VCaP (cell line): ENCODE results near the gene COQ8B.

Experiments used
- H3K27ac ChIP-seq: fragments of 450-650 bp; 2 replicates; pipeline ENCODE4 v1.5.1; 2017
- TF ChIP-seq, protein P1 (sequence below): fragments of 450-650 bp; conservative IDR thresholded peaks from 2 replicates; pipeline ENCODE4 v1.5.1; 2017; ENCODE audit warnings: mild to moderate bottlenecking, moderate library complexity

Gene COQ8B

DNA sequence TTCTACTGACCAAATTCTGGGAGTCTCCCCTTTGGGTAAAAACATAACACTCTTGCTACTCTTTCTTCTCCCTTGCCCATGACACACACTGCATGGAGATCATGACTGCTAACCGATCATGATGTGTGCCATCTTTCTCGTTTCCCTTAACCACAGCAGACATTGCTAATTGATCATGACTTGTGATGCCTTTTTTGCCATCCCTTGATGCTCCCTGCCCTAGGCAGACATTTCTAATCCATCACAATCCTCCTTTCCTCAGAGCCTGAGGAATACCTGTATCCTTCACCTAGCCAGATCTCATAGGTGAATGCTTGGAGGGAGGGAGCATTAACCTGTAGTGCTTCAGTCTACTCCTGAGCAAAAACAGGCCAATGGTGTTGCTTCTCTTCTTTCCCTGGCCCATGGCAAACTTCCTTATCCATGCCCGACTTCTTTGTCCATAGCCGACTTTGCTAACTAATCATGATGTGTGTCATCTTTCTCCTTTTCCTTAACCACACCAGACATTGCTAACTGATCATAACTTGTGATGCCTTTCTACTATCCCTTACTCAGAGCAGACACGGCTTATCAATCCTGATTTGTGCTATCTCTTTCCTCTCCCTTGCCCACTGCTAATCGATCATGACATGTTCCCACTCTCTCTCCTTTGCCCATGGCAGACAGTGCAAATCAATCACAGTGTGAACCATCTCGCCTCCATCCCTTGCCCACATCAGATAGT, 44.0 kb downstream of the COQ8B start:
- H3K27ac ChIP-seq, result no peak overlapping the region
- TF ChIP-seq, protein P1, sequence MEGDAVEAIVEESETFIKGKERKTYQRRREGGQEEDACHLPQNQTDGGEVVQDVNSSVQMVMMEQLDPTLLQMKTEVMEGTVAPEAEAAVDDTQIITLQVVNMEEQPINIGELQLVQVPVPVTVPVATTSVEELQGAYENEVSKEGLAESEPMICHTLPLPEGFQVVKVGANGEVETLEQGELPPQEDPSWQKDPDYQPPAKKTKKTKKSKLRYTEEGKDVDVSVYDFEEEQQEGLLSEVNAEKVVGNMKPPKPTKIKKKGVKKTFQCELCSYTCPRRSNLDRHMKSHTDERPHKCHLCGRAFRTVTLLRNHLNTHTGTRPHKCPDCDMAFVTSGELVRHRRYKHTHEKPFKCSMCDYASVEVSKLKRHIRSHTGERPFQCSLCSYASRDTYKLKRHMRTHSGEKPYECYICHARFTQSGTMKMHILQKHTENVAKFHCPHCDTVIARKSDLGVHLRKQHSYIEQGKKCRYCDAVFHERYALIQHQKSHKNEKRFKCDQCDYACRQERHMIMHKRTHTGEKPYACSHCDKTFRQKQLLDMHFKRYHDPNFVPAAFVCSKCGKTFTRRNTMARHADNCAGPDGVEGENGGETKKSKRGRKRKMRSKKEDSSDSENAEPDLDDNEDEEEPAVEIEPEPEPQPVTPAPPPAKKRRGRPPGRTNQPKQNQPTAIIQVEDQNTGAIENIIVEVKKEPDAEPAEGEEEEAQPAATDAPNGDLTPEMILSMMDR, result no peak

DNA sequence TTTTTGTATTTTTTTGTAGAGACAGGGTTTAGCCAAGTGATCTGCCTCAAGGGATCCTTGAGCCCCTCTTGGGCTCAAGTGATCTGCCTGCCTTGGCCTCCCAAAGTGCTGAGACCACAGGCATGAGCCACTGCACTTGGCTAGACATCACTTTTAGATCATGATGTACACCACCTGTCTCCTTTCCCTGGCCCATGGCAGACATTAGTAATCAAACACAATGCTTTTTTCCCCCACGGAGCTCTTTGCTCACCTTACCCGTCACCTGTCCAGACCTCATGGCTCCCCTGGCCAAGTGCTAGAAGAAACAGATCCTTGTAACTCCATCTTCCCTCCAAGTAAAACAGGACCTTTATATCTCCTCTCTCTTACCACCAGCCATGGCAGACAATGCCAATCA, 44.6 kb downstream of the COQ8B start:
- no peak overlapping the region for H3K27ac ChIP-seq

GRCh38 chr19:40671404-40671803, 45.3 kb downstream of the COQ8B start:
- H3K27ac ChIP-seq, result no peak overlapping the region
- TF ChIP-seq, protein P1, result no peak

More for the DNA sequence above, 44.6 kb downstream of the COQ8B start:
- TF ChIP-seq, protein P1, result no peak

DNA sequence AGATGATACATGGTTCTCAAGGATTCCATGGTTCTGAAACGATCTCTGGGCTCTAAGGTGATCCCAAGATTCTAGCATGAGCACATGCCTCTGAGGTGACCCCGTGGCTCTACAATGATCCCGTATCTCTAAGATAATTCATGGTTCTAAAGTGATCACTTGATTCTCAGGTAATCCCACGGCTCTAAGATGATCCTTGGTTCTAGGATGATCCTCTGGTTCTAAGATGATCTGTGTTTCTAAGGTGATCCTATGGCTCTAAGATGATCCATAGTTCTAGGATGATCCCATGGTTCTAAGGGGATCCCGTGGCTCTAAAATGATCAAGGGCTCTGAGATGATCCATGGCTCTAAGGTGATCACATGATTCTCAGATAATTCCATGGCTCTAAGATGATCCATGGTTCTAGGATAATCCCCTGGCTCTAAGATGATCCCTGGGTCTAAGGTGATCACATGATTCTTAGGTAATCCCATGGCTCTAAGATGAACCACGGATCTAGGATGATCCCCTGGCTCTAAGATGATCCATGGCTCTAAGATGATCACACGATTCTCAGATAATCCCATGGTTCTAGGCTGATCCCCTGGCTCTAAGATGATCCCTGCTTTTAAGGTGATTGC, 47.6 kb downstream of the COQ8B start:
- TF ChIP-seq, protein P1, result no peak
- H3K27ac ChIP-seq, result no peak overlapping the region

DNA sequence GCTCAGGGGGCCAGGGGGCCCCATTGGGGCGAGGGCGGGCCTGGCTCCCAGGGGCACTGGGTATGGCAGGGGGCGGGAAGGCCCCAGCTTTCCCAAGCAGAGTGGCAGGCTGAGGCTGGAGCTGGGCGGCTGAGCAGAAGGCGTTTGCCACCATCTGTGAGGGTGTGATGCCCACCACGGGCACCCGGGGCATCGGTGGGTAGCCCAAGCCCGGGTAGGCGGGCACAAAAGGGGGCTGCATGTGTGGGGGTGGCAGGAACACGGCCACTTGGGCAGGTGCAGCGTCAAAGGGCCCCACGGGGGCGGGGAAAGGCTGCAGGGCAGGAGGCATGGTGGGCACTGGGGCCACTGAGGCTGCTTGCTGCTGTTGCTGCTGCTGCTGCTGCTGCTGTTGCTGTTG, 49.1 kb downstream of the COQ8B start:
- TF ChIP-seq, protein P1, result no peak
- H3K27ac ChIP-seq, result no peak overlapping the region

DNA sequence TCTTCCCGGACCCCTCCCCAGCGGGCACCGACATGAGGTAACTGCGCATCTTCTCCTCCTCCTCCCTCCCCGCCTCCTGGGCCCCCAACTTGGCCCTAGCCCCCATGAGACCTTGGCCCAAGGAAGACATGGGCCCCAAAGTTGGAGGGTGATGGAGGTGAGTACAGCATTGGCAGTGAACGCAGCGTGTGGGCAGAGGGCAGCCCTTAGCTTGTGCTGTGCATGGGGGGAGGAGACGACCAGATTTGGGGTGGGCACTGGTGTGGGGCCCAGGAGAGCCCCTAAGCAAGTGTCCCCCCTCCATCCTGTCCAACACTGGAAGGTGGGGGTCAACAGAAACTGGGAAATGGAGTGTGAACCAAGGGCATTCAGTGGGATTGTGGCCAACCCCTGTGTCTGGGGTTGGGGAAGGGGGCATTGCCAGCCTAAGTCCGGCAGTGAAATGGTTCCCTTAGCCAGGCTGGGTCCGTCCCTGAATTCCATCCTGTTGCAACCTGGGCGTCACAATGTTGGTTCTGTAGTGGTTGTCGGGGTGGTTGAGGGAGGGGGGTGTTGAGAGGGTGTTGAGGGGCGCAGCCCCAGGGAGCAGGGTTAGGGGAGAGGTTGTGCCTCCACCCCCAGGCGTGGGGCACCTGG, 49.8 kb downstream of the COQ8B start:
- no peak overlapping the region for H3K27ac ChIP-seq
- TF ChIP-seq, protein P1, result no peak
